Keratinocyte (primary cell): ENCODE results near the gene LIX1. TPM values are rescaled to one million over a fixed set of nuclear protein-coding genes. Genes with fewer than 3 reads are reported as not detected.

Experiments used
- DNase-seq: peaks from one replicate; pipeline ENCODE4 v3.0.0-alpha.2; 2011; ENCODE audit warnings: low read depth, missing footprints, low spot score
- FAIRE-seq: peaks from 2 replicates; lab custom pipeline; 2011; peaks lifted over from hg19 to GRCh38; lab: Jason Lieb, UNC
- H2AFZ ChIP-seq: 2 replicates; pipeline ENCODE4 v1.6.0; 2012; ENCODE audit warnings: low read length, control low read depth, inconsistent platforms; ENCODE audit not compliant: control insufficient read depth
- H3K27ac ChIP-seq: 2 replicates; pipeline ENCODE4 v1.5.1; 2011; ENCODE audit warnings: low read length; ENCODE audit not compliant: control insufficient read depth, insufficient read depth
- H3K27me3 ChIP-seq: 3 replicates; pipeline ENCODE4 v1.6.0; 2011; ENCODE audit warnings: low read length; ENCODE audit not compliant: control insufficient read depth, insufficient read depth; ENCODE audit errors: extremely low read depth
- H3K36me3 ChIP-seq, 2 experiments: 2 replicates in 1 of 2; 3 replicates in 1 of 2; pipeline ENCODE4 v1.5.1; 2011; ENCODE audit warnings: low read length in 2 of 2, mild to moderate bottlenecking in 1 of 2; ENCODE audit not compliant: control insufficient read depth in 2 of 2, insufficient read depth in 2 of 2; ENCODE audit errors: extremely low read depth in 1 of 2
- H3K4me1 ChIP-seq: 3 replicates; pipeline ENCODE4 v1.5.1; 2011; ENCODE audit warnings: low read length; ENCODE audit not compliant: control insufficient read depth, insufficient read depth; ENCODE audit errors: extremely low read depth
- H3K4me2 ChIP-seq: 3 replicates; pipeline ENCODE4 v1.6.0; 2011; ENCODE audit warnings: low read depth, low read length; ENCODE audit not compliant: control insufficient read depth, insufficient read depth; ENCODE audit errors: extremely low read depth
- H3K4me3 ChIP-seq, 3 experiments: fragments of 200-600 bp in 1 of 3; sonication (generic) in 1 of 3; 2 replicates in 2 of 3; 3 replicates in 1 of 3; pipeline ENCODE4 v1.5.1; 2011 to 2016; ENCODE audit warnings: low read length in 3 of 3, mild to moderate bottlenecking in 3 of 3, control low read depth in 2 of 3, inconsistent platforms in 1 of 3, low read depth in 1 of 3, mixed read lengths in 1 of 3, mixed run types in 1 of 3, moderate library complexity in 1 of 3; ENCODE audit not compliant: control insufficient read depth in 2 of 3, insufficient read depth in 2 of 3; ENCODE audit errors: extremely low read depth in 1 of 3
- H3K79me2 ChIP-seq: 2 replicates; pipeline ENCODE4 v1.6.0; 2012; ENCODE audit warnings: low read length; ENCODE audit not compliant: control insufficient read depth, insufficient read depth
- H3K9ac ChIP-seq: 3 replicates; pipeline ENCODE4 v1.6.0; 2011; ENCODE audit warnings: low read length; ENCODE audit not compliant: control insufficient read depth, insufficient read depth; ENCODE audit errors: extremely low read depth
- H3K9me1 ChIP-seq: 3 replicates; pipeline ENCODE4 v1.6.0; 2011; ENCODE audit warnings: low read length; ENCODE audit not compliant: control insufficient read depth, insufficient read depth; ENCODE audit errors: extremely low read depth
- H3K9me3 ChIP-seq: 2 replicates; pipeline ENCODE4 v1.5.1; 2012; ENCODE audit warnings: low read depth, low read length; ENCODE audit not compliant: control insufficient read depth
- H4K20me1 ChIP-seq: 3 replicates; pipeline ENCODE4 v1.6.0; 2011; ENCODE audit warnings: low read length; ENCODE audit not compliant: control insufficient read depth, insufficient read depth; ENCODE audit errors: extremely low read depth
- CTCF ChIP-seq, 3 experiments: IDR thresholded peaks in 1 of 3; conservative IDR thresholded peaks in 1 of 3; optimal IDR thresholded peaks in 1 of 3; 2 replicates in 2 of 3; 3 replicates in 1 of 3; pipeline versions ENCODE3 to v1.5.1; 2011; ENCODE audit warnings: low read length in 3 of 3, mild to moderate bottlenecking in 3 of 3, moderate library complexity in 2 of 3, control low read depth in 1 of 3, inconsistent platforms in 1 of 3; ENCODE audit not compliant: insufficient read depth in 2 of 3; ENCODE audit errors: extremely low read depth in 1 of 3
- EZH2 ChIP-seq: IDR thresholded peaks from one replicate; pipeline ENCODE4 v1.6.1; 2012; ENCODE audit warnings: inconsistent platforms, mild to moderate bottlenecking, low read length, moderate library complexity
- dilution Hi-C: fragments of 300-500 bp; cut with MboI; formaldehyde crosslinking; loops from one replicate; pipeline ENCODE4 v1.7.0; 2020; ENCODE audit warnings: low sequenced_read_pairs; ENCODE audit not compliant: extremely low pct_ligation_motif_present
- polyA plus RNA-seq, 5 experiments: library from polyadenylated mRNA; depleted of rRNA in 3 of 5; stranded (reverse) in 3 of 5; stranded (forward) in 1 of 5; unstranded in 1 of 5; fragments of >200 nt; gene quantifications; 1 replicate in 1 of 5; 2 replicates in 3 of 5; 3 replicates in 1 of 5; pipeline versions ENCODE4 v1.2.1 to v1.2.3, GENCODE V29; 2011 to 2012; ENCODE audit warnings: missing spikeins in 2 of 5, low read depth in 1 of 5, low replicate concordance in 1 of 5

The LIX1 gene
- polyA plus RNA-seq, 1 donor (not counting 4 experiments of a cell fraction or from before 2014, with no cell fraction given) = not detected

GRCh38 chr5:97107318-97107717, 35.1 kb downstream of the LIX1 start:
- no peaks in the 10 kb centered on the region for H3K79me2 ChIP-seq
- TF ChIP-seq EZH2 (no peak), CTCF (optimal IDR thresholded peaks at IDR 0.05 in 1 of 3, IDR thresholded peaks at IDR 0.05 in 1 of 3, conservative IDR thresholded peaks at IDR 0.05 in 1 of 3; ENCODE audit: extremely low read depth in 1 of 3, insufficient read depth in 2 of 3, low read length in 3 of 3) (no peak)
- H3K9me3 ChIP-seq = no peaks in the 10 kb centered on the region
- no peak overlapping the region for H3K9ac ChIP-seq
- dilution Hi-C loops = no loop called here
- no peaks in the 10 kb centered on the region for H4K20me1 ChIP-seq
- no peak overlapping the region for H2AFZ ChIP-seq
- no peaks in the 10 kb centered on the region for H3K9me1 ChIP-seq
- H3K36me3 ChIP-seq = no peaks in the 10 kb centered on the region
- no peak for DNase-seq
- no peaks in the 10 kb centered on the region for H3K27me3 ChIP-seq
- H3K4me3 ChIP-seq = no peak overlapping the region
- no peak overlapping the region for H3K27ac ChIP-seq
- H3K4me1 ChIP-seq = no peaks in the 10 kb centered on the region
- no peak overlapping the region for H3K4me2 ChIP-seq
- FAIRE-seq = no peak

GRCh38 chr5:97106216-97106581, 36.2 kb downstream of the LIX1 start:
- H3K36me3 ChIP-seq = no peaks in the 10 kb centered on the region
- H4K20me1 ChIP-seq = no peaks in the 10 kb centered on the region
- no peak overlapping the region for H3K27ac ChIP-seq
- FAIRE-seq (no peak), DNase-seq (no peak)
- no peak overlapping the region for H2AFZ ChIP-seq
- H3K4me3 ChIP-seq = no peak overlapping the region
- no peaks in the 10 kb centered on the region for H3K9me3 ChIP-seq
- no peaks in the 10 kb centered on the region for H3K9me1 ChIP-seq
- dilution Hi-C loops = no loop called here
- H3K9ac ChIP-seq = no peak overlapping the region
- TF ChIP-seq EZH2 = no peak
- no peak for TF ChIP-seq CTCF (optimal IDR thresholded peaks at IDR 0.05 in 1 of 3, IDR thresholded peaks at IDR 0.05 in 1 of 3, conservative IDR thresholded peaks at IDR 0.05 in 1 of 3; ENCODE audit: extremely low read depth in 1 of 3, insufficient read depth in 2 of 3, low read length in 3 of 3)
- no peaks in the 10 kb centered on the region for H3K79me2 ChIP-seq
- H3K4me2 ChIP-seq = no peak overlapping the region
- H3K27me3 ChIP-seq = no peaks in the 10 kb centered on the region
- H3K4me1 ChIP-seq = no peaks in the 10 kb centered on the region
